ENCODE measurements around the gene MMP24OS. TPM values are rescaled to one million over a fixed set of nuclear protein-coding genes. Genes with fewer than 3 reads are reported as not detected.

The MMP24OS gene
- total and polyA plus RNA-seq, 2 donors (not counting 1 experiment from before 2014, with no cell fraction given): 36.3 to 57.0 TPM

DNA sequence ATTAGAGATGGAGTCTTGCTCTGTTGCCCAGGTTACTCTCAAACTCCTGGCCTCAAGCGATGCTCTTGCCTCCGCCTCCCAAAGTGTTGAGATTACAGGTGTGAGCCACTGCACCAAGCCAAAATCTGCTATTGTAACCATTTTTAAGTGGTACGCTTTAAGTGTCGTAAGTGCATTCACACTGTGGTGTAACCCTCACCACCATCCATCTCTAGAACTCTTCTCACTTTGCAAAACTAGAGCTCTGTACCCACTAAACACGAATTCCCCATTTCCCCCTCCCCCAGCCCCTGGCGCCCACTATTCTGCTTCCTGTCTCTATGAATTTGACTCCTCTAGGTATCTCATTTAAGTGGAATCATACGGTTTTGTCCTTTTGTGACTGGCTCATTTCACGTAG is 17.1 kb upstream of the MMP24OS start:
- Mint-ChIP-seq H3K4me1 (no peaks in the 10 kb centered on the region), H3K27me3 (peaks cover 24% of the 10 kb centered on the region), H3K27ac (no peak overlapping the region), H3K9me3 (ENCODE audit: insufficient read depth) (no peaks in the 10 kb centered on the region), H3K4me3 (no peak overlapping the region)
- no peaks in the 10 kb centered on the region for H3K79me2 ChIP-seq (ENCODE audit: control insufficient read depth, insufficient read depth, low read length)
- ChIA-PET CTCF (interaction anchor here (1.7 kb wide), 1 partner anchor 7 kb away, joined by 5 read pairs; no protein-coding TSS in a partner anchor), POLR2A (no interaction called here)
- H3K9me3 ChIP-seq (ENCODE audit: control extremely low read depth in 1 of 3, control insufficient read depth in 2 of 3, insufficient read depth in 1 of 3, low read length in 2 of 3): no peaks in the 10 kb centered on the region
- H3K27me3 ChIP-seq (replicated peaks in 1 of 4; ENCODE audit: control extremely low read depth in 1 of 4, control insufficient read depth in 3 of 4, insufficient read depth in 4 of 4, low read length in 3 of 4): peaks cover 0 to 12% (median 3%) of the 10 kb centered on the region in 4 experiments
- H2AFZ ChIP-seq (ENCODE audit: insufficient read depth, low read depth, low read length, poor library complexity, severe bottlenecking): no peak overlapping the region
- no peak for ATAC-seq (ENCODE audit: low read depth)
- H3K4me2 ChIP-seq (replicated peaks; ENCODE audit: low read depth, low read length, poor library complexity, severe bottlenecking): no peak overlapping the region
- H4K20me1 ChIP-seq (ENCODE audit: control insufficient read depth, insufficient read depth, low read length, poor library complexity, severe bottlenecking): no peaks in the 10 kb centered on the region
- WGBS (ENCODE audit: insufficient coverage): 87% methylated on average over 8 of the region's 8 CpGs
- no peak overlapping the region for H3K27ac ChIP-seq (ENCODE audit: low read length in 2 of 2)
- H3K4me3 ChIP-seq (ENCODE audit: control extremely low read depth in 1 of 5, extremely low read depth in 1 of 5, insufficient read depth in 1 of 5, low read depth in 2 of 5, low read length in 4 of 5): no peak overlapping the region
- intact Hi-C loops (cut with micrococcal nuclease): no loop called here
- H3K4me1 ChIP-seq (ENCODE audit: control insufficient read depth in 2 of 2, insufficient read depth in 2 of 2, low read length in 2 of 2): no peaks in the 10 kb centered on the region
- TF ChIP-seq, protein P1, sequence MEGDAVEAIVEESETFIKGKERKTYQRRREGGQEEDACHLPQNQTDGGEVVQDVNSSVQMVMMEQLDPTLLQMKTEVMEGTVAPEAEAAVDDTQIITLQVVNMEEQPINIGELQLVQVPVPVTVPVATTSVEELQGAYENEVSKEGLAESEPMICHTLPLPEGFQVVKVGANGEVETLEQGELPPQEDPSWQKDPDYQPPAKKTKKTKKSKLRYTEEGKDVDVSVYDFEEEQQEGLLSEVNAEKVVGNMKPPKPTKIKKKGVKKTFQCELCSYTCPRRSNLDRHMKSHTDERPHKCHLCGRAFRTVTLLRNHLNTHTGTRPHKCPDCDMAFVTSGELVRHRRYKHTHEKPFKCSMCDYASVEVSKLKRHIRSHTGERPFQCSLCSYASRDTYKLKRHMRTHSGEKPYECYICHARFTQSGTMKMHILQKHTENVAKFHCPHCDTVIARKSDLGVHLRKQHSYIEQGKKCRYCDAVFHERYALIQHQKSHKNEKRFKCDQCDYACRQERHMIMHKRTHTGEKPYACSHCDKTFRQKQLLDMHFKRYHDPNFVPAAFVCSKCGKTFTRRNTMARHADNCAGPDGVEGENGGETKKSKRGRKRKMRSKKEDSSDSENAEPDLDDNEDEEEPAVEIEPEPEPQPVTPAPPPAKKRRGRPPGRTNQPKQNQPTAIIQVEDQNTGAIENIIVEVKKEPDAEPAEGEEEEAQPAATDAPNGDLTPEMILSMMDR (IDR thresholded peaks at IDR 0.05): no peak
- TF ChIP-seq EZH2 (IDR thresholded peaks at IDR 0.05; ENCODE audit: borderline replicate concordance, insufficient read depth, low read depth, low read length, poor library complexity, severe bottlenecking): no peak
- no peak for DNase-seq
- no peak overlapping the region for H3K9ac ChIP-seq (ENCODE audit: low read length)
- H3K36me3 ChIP-seq (replicated peaks in 1 of 2; ENCODE audit: control extremely low read depth in 1 of 2, control insufficient read depth in 1 of 2, extremely low read depth in 1 of 2, insufficient read depth in 2 of 2, low read length in 1 of 2): no peaks in the 10 kb centered on the region

- H2AFZ ChIP-seq (ENCODE audit: insufficient read depth, low read depth, low read length, poor library complexity, severe bottlenecking): no peak overlapping the region
- TF ChIP-seq, protein P1 (IDR thresholded peaks at IDR 0.05): no peak
- no peak for TF ChIP-seq EZH2 (IDR thresholded peaks at IDR 0.05; ENCODE audit: borderline replicate concordance, insufficient read depth, low read depth, low read length, poor library complexity, severe bottlenecking)
- H3K27me3 ChIP-seq (replicated peaks in 1 of 4; ENCODE audit: control extremely low read depth in 1 of 4, control insufficient read depth in 3 of 4, insufficient read depth in 4 of 4, low read length in 3 of 4): peaks cover 0 to 12% (median 3%) of the 10 kb centered on the region in 4 experiments
- no peaks in the 10 kb centered on the region for H3K36me3 ChIP-seq (replicated peaks in 1 of 2; ENCODE audit: control extremely low read depth in 1 of 2, control insufficient read depth in 1 of 2, extremely low read depth in 1 of 2, insufficient read depth in 2 of 2, low read length in 1 of 2)
- Mint-ChIP-seq H3K4me1 (no peaks in the 10 kb centered on the region), H3K27me3 (peaks cover 24% of the 10 kb centered on the region), H3K9me3 (ENCODE audit: insufficient read depth) (no peaks in the 10 kb centered on the region), H3K4me3 (no peak overlapping the region), H3K27ac (no peak overlapping the region)
- no peak overlapping the region for H3K9ac ChIP-seq (ENCODE audit: low read length)
- no peaks in the 10 kb centered on the region for H4K20me1 ChIP-seq (ENCODE audit: control insufficient read depth, insufficient read depth, low read length, poor library complexity, severe bottlenecking)
- no peaks in the 10 kb centered on the region for H3K79me2 ChIP-seq (ENCODE audit: control insufficient read depth, insufficient read depth, low read length)
- ChIA-PET CTCF (interaction anchor here (1.7 to 2.5 kb wide), 2 partner anchors 8 to 10 kb away, joined by 5 to 6 read pairs; no protein-coding TSS in a partner anchor), POLR2A (no interaction called here)
- no peak overlapping the region for H3K4me3 ChIP-seq (ENCODE audit: control extremely low read depth in 1 of 5, extremely low read depth in 1 of 5, insufficient read depth in 1 of 5, low read depth in 2 of 5, low read length in 4 of 5)
- WGBS (ENCODE audit: insufficient coverage): 85% methylated on average over 3 of the region's 5 CpGs
- intact Hi-C loops (cut with micrococcal nuclease): no loop called here
- no peaks in the 10 kb centered on the region for H3K9me3 ChIP-seq (ENCODE audit: control extremely low read depth in 1 of 3, control insufficient read depth in 2 of 3, insufficient read depth in 1 of 3, low read length in 2 of 3)
- H3K27ac ChIP-seq (ENCODE audit: low read length in 2 of 2): no peak overlapping the region
- ATAC-seq (ENCODE audit: low read depth): no peak
- no peak overlapping the region for H3K4me2 ChIP-seq (replicated peaks; ENCODE audit: low read depth, low read length, poor library complexity, severe bottlenecking)
- no peaks in the 10 kb centered on the region for H3K4me1 ChIP-seq (ENCODE audit: control insufficient read depth in 2 of 2, insufficient read depth in 2 of 2, low read length in 2 of 2)
- no peak for DNase-seq
These were observed 16.4 kb upstream of the MMP24OS start for GRCh38 chr20:35294293-35294685.

All from B cell (primary cell).